ENCODE data around the gene BLOC1S4.
"Not testable (repeated sequence)": the region's sequence is repeated elsewhere in the genome, so short reads cannot be mapped to it uniquely, and the experiment has no call there.

The BLOC1S4 gene

GRCh38 chr4:6746721-6747293 is 30.8 kb downstream of the BLOC1S4 start:
- DNase-seq, result no peak

- no peak for DNase-seq
These were observed 31.5 kb downstream of the BLOC1S4 start for GRCh38 chr4:6747294-6748051.

- no peak for DNase-seq
These were observed 32.3 kb downstream of the BLOC1S4 start for GRCh38 chr4:6748286-6748685.

- DNase-seq, result no peak
These were observed 33.6 kb downstream of the BLOC1S4 start for GRCh38 chr4:6749340-6750171.

- DNase-seq, result no peak
These were observed 34.6 kb downstream of the BLOC1S4 start for GRCh38 chr4:6750286-6751221.

- DNase-seq, result no peak
These were observed 35.9 kb downstream of the BLOC1S4 start for GRCh38 chr4:6751611-6752485.

- DNase-seq, result no peak
These were observed 36.5 kb downstream of the BLOC1S4 start for GRCh38 chr4:6752486-6752829.

GRCh38 chr4:6753103-6753560 is 37.2 kb downstream of the BLOC1S4 start:
- no peak for DNase-seq

- DNase-seq, result no peak
These were observed 37.9 kb downstream of the BLOC1S4 start for GRCh38 chr4:6753891-6754290.

GRCh38 chr4:6754481-6755087 is 38.6 kb downstream of the BLOC1S4 start:
- no peak for DNase-seq

- no peak for DNase-seq
These were observed 39.2 kb downstream of the BLOC1S4 start for GRCh38 chr4:6755088-6755753.

GRCh38 chr4:6756345-6756744 is 40.4 kb downstream of the BLOC1S4 start:
- DNase-seq, result not testable (repeated sequence)

- no peak for DNase-seq
These were observed 42.8 kb downstream of the BLOC1S4 start for GRCh38 chr4:6758728-6759127.

- no peak for DNase-seq
These were observed 44.9 kb downstream of the BLOC1S4 start for GRCh38 chr4:6760865-6761264.

GRCh38 chr4:6761649-6762615 is 46.0 kb downstream of the BLOC1S4 start:
- no peak for DNase-seq

- no peak for DNase-seq
These were observed 47.4 kb downstream of the BLOC1S4 start for GRCh38 chr4:6763330-6763851.

GRCh38 chr4:6764976-6765620 is 49.1 kb downstream of the BLOC1S4 start:
- DNase-seq, result no peak

- DNase-seq, result no peak
These were observed 49.7 kb downstream of the BLOC1S4 start for GRCh38 chr4:6765703-6766102.

All from NCI-H2107 (cell line).